ENCODE measurements around the gene TP53BP2.

GRCh38 chr1:223742856-223743517 is 102.8 kb downstream of the TP53BP2 start:
- TF ChIP-seq POLR2A (IDR thresholded peaks at IDR 0.05), result no peak
- TF ChIP-seq, protein P1, sequence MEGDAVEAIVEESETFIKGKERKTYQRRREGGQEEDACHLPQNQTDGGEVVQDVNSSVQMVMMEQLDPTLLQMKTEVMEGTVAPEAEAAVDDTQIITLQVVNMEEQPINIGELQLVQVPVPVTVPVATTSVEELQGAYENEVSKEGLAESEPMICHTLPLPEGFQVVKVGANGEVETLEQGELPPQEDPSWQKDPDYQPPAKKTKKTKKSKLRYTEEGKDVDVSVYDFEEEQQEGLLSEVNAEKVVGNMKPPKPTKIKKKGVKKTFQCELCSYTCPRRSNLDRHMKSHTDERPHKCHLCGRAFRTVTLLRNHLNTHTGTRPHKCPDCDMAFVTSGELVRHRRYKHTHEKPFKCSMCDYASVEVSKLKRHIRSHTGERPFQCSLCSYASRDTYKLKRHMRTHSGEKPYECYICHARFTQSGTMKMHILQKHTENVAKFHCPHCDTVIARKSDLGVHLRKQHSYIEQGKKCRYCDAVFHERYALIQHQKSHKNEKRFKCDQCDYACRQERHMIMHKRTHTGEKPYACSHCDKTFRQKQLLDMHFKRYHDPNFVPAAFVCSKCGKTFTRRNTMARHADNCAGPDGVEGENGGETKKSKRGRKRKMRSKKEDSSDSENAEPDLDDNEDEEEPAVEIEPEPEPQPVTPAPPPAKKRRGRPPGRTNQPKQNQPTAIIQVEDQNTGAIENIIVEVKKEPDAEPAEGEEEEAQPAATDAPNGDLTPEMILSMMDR (IDR thresholded peaks at IDR 0.05), result no peak
